ENCODE measurements around the gene PREX1.

The PREX1 gene

GRCh38 chr20:48674461-48674860, 153.3 kb downstream of the PREX1 start:
- DNase-seq: no peak

- no peak for DNase-seq
Observed at GRCh38 chr20:48673507-48673906, 154.3 kb downstream of the PREX1 start.

- no peak for DNase-seq
Observed at GRCh38 chr20:48672324-48672723, 155.5 kb downstream of the PREX1 start.

DNA sequence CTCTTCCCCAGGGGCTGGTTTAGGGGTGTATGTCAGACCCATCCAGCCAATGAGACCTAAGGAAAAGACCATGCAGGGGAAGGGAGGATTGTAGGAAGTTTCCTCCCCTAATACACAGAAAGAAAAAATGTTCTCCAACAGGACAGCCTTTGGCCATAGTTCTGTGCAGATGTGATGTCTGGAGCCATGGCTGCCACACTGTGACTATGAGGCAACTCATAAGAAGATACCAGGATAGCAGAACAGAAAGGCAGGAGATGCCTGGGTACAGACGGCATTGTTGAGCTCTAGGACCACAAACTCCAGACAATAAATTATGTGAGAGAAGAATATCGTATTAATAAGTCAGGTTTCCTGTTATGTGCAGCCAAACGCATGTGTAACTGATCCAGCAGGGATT, 156.7 kb downstream of the PREX1 start:
- DNase-seq: no peak

DNA sequence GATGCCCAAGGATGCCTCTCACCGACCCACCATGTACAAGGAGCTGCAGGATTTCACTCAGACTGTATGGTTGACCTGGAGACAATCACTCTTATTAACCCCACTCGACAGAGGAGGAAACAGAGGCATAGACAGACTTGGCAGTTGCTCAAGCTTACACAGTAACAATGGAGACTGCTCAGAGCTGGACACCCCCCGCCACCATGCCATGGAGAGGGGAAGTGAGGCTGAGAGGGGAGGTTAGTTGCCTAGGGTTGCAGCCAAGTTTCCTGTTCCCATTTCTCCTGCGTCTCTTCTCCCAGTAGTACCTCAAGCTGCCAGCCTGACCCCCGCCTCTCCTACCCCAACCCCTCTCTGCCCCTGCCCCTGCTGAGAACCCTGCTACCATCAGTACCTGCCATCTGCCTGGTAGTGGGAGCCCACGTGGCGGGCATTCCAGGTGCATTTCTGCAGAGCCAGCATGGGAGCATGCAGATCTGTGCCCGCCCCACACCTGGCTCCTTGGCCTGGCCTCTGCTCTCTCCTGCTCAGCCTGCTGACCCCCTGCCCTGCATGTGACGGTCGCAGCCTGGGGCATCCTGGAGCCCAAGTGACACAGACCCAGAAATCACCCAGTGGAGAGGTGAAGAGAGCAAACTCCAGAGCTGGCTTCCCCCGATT, 157.7 kb downstream of the PREX1 start:
- no peak for DNase-seq

GRCh38 chr20:48668451-48668946, 159.3 kb downstream of the PREX1 start:
- no peak for DNase-seq

DNA sequence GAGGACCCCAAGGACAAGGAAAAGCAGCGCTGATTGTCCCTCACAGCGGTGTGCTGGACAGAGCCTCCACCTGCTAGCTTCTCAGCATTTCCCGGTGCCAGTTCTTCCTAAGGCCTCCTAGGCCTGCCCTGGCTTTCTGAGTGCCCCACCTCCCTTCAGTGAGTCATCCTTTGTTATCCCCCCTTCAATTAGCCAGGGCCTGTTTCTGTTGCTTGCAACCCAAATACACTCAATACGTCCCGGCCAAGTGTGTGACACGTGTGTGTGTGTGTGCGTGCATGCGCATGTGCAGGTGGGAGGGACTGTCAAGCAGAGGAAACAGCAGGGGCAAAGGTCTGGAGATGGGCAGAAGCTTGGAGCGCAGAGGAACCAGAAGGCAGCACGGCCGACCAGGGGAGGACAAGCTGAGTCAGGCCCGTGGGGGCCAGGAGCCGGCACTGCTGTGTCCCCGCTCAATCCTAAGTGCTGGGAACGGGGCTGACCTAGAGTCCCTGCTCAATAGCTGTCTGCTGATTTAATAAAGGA, 159.8 kb downstream of the PREX1 start:
- DNase-seq: no peak

DNA sequence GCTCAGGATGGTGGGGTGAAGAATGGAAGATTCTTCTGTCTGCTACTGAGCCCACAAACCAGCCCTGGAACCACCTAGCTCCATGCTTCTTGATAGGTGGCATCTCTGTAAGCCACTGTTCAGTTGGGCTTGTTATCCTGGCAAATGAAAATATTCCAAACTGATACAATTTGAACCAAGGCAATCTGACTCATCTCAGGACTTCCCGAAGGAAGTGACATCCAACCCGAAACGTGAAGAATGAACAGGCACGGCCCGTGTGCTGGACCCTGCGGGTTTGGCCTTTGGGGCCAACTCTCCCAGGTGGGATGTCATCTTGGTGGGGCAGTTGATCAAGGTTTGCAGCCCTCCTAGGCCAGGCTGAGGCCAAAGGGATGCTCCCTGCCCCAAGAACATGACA, 160.3 kb downstream of the PREX1 start:
- DNase-seq: no peak

DNA sequence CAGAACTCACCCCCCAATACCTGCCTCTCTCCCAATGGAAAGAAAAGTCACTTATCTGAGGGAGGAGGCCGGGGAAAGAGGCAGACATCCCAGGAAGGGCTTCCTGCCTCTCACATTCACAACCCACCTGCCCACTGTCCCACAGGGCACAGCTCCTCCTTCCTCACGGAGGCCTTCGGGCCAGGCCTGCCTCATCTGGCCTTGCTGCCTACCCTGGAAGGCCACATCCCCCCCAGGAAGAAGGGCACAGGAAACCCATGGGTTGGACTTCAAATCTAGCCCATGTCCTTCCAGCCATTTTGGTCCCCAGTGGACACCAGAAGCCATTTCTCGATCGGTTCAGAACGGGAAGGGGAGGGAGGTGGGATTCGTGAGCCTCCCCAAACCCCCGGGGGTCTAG, 162.0 kb downstream of the PREX1 start:
- no peak for DNase-seq

- no peak for DNase-seq
Observed at GRCh38 chr20:48662711-48663110, 165.1 kb downstream of the PREX1 start.

- DNase-seq: no peak
Observed at GRCh38 chr20:48661575-48662455, 166.0 kb downstream of the PREX1 start.

GRCh38 chr20:48660788-48661187, 167.0 kb downstream of the PREX1 start:
- DNase-seq: no peak

GRCh38 chr20:48659858-48660257, 167.9 kb downstream of the PREX1 start:
- DNase-seq: no peak

DNA sequence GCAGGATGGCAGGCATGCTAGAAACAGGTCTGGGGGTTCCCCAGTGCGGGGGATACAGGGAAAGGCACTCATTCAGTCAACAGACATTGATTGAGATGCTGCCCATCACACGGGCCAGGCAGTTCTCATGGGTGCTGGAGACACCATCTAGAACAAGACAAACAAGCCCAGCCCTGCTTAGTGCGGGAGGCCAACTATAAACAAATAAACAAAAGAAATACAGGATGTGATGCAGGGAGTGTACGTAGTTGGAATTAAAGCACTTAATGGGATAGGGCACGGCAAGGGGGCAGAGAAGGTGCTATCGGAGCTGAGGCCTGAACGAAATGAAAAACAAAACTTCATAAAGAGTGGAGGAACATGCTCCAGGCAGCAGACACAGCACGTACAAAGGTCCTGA, 169.3 kb downstream of the PREX1 start:
- no peak for DNase-seq

DNA sequence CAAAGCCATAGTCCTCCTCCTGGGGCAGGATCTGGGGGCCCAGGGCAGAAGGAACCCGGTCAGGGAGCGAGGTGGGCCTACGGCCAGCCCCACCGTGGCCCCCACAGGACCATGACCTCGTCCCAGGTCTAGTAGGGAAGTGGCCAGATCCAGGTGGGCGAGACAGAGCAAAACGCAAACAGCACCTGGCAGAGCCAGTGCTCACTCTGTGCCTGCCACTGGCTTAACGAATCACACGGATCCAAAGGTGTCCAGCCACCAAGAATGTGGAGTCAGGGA, 169.7 kb downstream of the PREX1 start:
- no peak for DNase-seq

DNA sequence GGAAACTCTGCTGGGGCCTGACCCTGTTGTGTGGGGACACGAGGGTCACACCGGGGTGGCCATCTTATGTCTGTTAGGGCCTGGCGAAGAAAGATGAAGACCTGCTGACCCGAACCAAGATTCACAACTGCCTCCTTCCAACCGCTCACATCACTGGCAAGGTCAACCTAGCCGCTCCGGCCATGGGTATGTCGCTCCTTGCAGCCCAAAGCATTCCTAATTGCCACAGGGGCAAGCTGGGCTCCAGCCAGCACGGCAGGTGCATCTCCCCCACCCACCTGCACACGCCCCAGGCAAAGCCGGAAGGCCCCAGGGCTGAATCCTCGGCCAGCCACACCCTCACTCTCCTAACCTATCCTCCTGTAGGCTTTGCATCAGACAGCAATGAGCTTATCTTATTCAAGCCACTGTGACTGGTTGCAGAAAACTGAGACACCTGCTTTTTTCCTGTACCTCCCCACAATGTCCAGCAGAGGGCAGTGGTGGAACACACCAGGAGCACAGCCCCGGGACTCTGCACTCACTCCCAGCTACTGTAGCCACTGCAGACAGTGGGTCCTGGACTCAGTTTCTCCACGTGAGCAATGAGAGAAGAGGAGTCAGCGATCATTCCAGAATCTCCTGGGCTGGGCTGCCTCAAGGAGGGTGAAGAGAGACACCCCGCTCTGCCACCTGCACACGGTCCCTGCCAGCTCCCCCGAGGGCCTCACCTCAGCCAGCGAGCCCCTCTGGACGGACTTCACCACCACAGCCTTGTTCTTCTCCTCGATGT, 170.2 kb downstream of the PREX1 start:
- peak; percentile 51 for DNase-seq

GRCh38 chr20:48656661-48657211, 171.1 kb downstream of the PREX1 start:
- DNase-seq: no peak

DNA sequence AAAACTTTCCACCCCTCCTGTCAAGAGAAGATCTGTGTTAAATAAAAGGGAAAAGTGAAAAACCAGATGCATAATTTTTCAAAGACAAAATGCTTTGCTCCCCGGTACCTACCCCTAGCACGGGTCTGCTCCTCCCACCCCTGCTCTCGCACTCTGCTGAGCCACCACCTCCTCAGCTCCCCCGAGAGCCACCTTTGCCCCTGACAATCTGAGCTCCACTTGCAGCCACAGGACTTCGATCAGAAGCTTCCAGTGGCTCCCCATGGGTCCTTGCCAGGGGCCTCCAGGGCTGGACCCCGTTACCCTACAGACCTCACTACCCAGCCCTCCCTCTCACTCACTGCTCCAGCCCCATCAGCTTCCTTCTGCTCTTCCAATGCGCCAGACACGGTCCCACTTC, 171.7 kb downstream of the PREX1 start:
- no peak for DNase-seq

DNA sequence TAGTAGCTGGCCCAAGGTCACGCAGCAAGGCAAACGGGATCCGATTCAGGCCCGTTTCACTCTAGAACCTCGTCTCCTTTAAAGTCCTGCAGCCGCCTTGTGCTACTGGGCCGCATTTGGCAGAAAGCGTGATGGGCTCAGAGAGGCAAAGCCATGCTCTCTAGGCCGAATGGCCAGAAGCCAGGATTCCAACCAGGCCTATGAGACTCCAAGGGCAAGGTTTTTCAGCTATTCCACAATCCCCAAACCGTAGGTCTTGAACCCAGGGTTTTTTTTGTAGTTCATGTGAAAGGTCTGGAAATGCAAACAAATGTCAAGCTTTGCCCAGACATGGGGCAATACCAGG, 174.1 kb downstream of the PREX1 start:
- no peak for DNase-seq

- DNase-seq: no peak
Observed at GRCh38 chr20:48652961-48653705, 174.7 kb downstream of the PREX1 start.

- no peak for DNase-seq
Observed at GRCh38 chr20:48651960-48652359, 175.8 kb downstream of the PREX1 start.

DNA sequence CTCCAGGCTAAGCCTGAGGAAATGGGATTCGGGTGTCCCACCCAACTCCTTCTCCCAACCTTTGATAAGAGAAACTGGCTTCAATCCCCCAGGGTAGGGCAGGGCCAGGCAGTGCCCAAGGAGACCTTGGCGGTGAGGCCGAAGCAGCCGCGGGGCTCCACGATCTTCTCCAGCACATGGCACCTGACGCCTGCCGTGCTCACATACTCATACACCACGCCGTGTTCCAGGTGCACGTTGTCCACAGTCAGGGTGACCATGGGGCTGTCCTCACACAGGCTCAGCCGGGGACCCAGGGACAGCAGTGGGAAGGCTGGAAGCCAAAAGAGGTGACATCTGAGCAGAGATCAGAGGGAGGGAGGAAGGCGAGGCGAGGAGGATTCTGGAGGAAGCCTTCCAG, 176.5 kb downstream of the PREX1 start:
- no peak for DNase-seq

GRCh38 chr20:48649868-48650267, 177.9 kb downstream of the PREX1 start:
- no peak for DNase-seq

Data from stimulated activated CD4-positive, alpha-beta T cell treated with anti-CD3 and anti-CD28 coated beads, Interleukin-12 subunit alpha, Interleukin-12 subunit beta, amount 100 ng/mL, for 4 hours (primary cell).